GM13976 (cell line): ENCODE measurements around the gene EMC1.
A peak's percentile ranks its signal among the peaks of the same experiment; 100 is the strongest.

Experiments used
- DNase-seq: peaks from one replicate; pipeline ENCODE4 v3.0.0; 2012; ENCODE audit warnings: low spot score
- in situ Hi-C: fragments of 300-500 bp; cut with MboI; formaldehyde crosslinking; loops from one replicate; pipeline ENCODE4 v1.12.0; 2022; ENCODE audit warnings: low sequenced_read_pairs, mixed read lengths, inconsistent platforms; ENCODE audit not compliant: unreplicated experiment
- TF ChIP-seq, protein P1 (sequence below): IDR thresholded peaks from 2 replicates; pipeline ENCODE4 v1.5.1; 2012; ENCODE audit warnings: borderline replicate concordance, mild to moderate bottlenecking; ENCODE audit not compliant: insufficient read depth; ENCODE audit errors: extremely low read depth, missing control alignments, control extremely low read depth

Gene EMC1

DNA sequence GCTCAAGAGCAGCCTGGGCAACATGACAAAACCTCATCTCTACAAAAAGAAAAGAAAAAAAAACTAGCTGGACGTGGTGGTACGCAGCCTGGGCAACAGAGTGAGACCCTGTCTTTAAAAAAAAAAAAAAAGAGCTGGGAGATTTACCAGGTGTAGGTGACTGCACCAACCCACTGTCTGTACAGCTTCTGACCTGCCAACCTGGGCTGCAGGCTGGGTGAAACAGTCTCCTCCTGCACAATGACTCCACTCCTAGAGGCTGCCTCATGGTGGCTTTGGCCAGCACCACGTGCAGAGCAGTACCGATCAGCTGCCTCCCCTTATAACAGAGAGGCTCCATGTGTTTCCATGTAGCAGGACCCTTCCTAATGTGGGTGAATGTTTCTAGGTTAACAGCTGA is 4.0 kb upstream of the EMC1 start:
- in situ Hi-C loops: no loop called here
- TF ChIP-seq, protein P1, sequence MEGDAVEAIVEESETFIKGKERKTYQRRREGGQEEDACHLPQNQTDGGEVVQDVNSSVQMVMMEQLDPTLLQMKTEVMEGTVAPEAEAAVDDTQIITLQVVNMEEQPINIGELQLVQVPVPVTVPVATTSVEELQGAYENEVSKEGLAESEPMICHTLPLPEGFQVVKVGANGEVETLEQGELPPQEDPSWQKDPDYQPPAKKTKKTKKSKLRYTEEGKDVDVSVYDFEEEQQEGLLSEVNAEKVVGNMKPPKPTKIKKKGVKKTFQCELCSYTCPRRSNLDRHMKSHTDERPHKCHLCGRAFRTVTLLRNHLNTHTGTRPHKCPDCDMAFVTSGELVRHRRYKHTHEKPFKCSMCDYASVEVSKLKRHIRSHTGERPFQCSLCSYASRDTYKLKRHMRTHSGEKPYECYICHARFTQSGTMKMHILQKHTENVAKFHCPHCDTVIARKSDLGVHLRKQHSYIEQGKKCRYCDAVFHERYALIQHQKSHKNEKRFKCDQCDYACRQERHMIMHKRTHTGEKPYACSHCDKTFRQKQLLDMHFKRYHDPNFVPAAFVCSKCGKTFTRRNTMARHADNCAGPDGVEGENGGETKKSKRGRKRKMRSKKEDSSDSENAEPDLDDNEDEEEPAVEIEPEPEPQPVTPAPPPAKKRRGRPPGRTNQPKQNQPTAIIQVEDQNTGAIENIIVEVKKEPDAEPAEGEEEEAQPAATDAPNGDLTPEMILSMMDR: no peak
- DNase-seq: no peak

DNA sequence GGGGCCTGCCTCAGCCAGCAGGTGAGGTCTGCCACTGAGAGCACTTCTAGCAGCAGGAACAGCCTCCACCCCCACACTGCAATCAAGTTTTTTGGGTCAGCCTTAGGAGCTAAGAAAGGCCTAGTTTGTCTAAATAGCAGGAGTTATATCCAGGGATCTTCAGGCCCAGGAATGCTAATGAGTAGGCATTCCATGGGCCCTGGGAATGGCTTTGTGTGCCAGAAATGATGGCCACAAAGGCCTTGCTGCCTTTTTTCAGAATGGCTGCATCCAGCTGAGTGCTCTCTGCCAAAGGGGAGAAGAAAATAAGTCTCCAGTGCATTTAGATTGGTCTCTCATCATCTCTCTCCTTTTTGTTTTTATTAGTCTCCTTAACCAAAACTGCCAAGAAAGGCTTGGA is 3.1 kb upstream of the EMC1 start:
- TF ChIP-seq, protein P1: no peak
- in situ Hi-C loops: no loop called here
- no peak for DNase-seq

DNA sequence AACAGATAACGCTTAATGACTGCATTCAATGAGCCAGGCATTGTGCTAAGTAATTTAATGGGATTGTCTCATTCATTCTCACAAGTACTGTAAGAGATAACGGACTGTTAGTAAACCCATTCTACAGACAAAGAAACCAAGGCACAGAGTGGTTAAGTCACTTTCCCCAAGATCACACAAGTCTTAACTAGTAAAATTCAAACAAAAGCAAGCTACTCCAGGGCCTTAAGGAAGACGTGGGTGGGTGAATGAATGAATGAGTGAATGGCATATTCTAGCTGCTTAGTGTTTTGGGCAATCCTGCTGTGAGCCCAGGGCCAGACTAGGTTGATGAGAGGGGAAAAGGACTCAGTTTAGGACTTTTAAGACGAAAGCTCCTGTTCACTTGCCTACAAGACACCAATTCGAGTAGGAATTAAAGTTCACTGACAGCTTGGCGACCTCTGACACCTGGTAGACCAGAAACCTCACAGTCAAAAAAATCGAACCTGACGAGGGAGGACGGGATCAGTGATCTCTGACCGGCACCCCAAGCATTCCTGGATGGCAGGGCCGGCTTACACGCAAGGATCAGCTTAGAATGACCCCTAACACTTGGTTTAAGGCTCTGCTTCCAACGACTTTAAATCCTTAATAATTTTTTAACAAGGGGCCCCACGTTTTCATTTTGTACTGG is 557 bp downstream of the EMC1 start:
- no peak for DNase-seq
- in situ Hi-C loops: no loop called here
- TF ChIP-seq, protein P1: no peak

DNA sequence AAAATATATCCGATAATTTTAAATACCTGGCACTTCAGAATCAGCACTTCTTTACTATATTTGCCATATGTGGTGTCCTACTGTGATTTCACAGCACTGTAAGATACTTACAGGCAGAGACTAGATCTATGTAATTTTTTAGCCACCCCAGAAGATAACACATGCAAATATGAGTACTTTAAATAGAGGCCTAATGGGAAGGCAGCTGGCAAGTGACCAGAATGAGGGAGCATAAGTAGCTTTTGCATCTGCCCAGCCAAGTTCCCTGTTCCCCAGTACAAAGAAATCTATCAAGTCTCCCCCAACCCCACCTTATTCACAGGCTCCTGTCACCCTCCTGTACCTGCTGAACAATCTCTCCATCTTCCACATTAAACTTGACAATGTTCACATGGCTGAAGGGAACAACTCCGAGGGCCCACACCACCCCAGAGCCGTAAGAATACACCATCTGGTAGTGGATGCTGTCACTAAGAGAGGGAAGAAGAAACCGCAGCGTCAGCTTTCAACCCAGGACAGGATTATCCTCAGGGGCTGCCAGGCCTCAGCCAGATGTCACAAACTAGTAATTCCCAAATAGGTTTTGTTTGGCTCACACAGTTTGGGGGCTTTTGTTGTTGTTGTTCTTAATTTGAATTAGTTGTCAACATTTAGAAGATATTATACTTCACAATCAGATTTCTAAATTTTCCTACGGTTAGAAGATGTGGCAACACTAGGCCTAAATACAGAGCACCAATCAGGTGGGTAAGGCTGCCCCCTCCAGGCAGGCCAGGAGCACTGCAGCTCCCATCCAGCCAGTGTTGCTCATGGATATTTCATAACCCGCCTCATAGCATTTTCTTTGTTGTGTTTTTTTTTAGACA is 10.4 kb downstream of the EMC1 start:
- TF ChIP-seq, protein P1: peak; percentile 95
- peak; percentile 81 for DNase-seq
- in situ Hi-C loops: no loop called here

DNA sequence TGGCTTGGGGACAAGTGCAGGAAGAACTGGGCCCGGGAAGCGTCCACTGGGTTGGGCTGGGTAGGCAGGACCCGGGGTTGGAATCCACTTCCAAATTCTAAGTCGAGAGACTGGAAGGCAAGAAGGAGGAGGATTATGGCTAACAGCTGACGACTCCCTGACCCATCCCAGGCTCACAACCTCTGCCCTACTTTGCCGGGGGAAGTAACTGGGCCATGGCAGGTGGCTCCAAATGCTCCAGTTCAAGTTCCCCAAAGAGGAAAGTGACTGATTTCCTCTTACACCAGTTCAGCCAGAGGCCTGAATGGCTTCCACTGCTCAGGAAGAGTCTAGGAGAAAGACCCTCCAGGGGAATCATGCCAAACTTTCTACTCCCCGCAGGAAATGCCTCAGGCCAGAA is 11.4 kb downstream of the EMC1 start:
- TF ChIP-seq, protein P1: no peak
- DNase-seq: no peak
- in situ Hi-C loops: no loop called here

DNA sequence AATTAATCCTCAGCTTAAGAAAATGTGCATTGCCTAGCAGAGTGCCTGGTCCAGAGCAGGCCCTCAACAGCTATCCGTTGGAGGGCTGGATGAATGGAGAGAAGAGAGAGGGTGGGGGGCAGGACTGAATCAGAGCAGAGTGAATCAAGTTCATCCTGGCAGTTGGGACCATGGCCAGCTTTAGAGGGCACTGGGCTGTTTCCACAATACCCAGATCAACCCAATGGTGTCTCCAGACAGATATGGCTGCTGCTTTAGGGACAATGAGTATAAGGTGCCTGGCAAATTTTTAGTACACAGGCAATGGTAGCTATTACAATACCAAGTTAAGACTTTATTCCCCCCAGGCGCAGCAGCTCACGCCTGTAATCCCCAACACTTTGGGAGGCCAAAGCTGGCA is 17.1 kb downstream of the EMC1 start:
- in situ Hi-C loops: no loop called here
- no peak for DNase-seq
- TF ChIP-seq, protein P1: no peak
